ENCODE measurements around the gene TNFRSF18.

TNFRSF18 gene

GRCh38 chr1:1204425-1204920, 1.9 kb downstream of the TNFRSF18 start:
- H2BK5ac ChIP-seq (ENCODE audit: low read depth, low read length, poor library complexity), result no peak overlapping the region
- no peak overlapping the region for H3K4me2 ChIP-seq (ENCODE audit: low read length)
- H3K4ac ChIP-seq (ENCODE audit: low read depth, low read length), result no peak overlapping the region
- no peak for DNase-seq
- peaks cover 1% of the 10 kb centered on the region for H3K79me1 ChIP-seq (ENCODE audit: low read length)
- no peak overlapping the region for H3K18ac ChIP-seq (ENCODE audit: low read length)
- WGBS (ENCODE audit: extremely low coverage, insufficient coverage, insufficient read length), result no CpG with 5 or more reads among the region's 8 CpGs
- no peak overlapping the region for H3K4me3 ChIP-seq (ENCODE audit: low read depth, low read length)
- H3K27me3 ChIP-seq (ENCODE audit: insufficient read depth, low read length), result peaks cover 24% of the 10 kb centered on the region
- H3K9me3 ChIP-seq (ENCODE audit: insufficient read depth, low read depth, low read length), result peaks cover 2% of the 10 kb centered on the region
- peaks cover 0 to 3% of the 10 kb centered on the region in 2 experiments for H3K4me1 ChIP-seq (ENCODE audit: control insufficient read depth in 1 of 2, insufficient read depth in 2 of 2, low read length in 2 of 2)
- no peak overlapping the region for H3K23ac ChIP-seq (ENCODE audit: low read length)
- H3K9ac ChIP-seq (ENCODE audit: low read length), result no peak overlapping the region
- no peak overlapping the region for H4K8ac ChIP-seq (ENCODE audit: low read depth, low read length)
- H3K79me2 ChIP-seq (ENCODE audit: control insufficient read depth, insufficient read depth, low read length, poor library complexity), result no peaks in the 10 kb centered on the region
- H4K12ac ChIP-seq (ENCODE audit: low read depth, low read length), result no peak overlapping the region
- no peak overlapping the region for H2BK120ac ChIP-seq (ENCODE audit: insufficient read depth, low read length, poor library complexity)
- H4K91ac ChIP-seq (ENCODE audit: low read depth, low read length), result no peak overlapping the region
- H2AFZ ChIP-seq (ENCODE audit: insufficient read depth, low read length, poor library complexity), result no peak overlapping the region
- H3K14ac ChIP-seq (ENCODE audit: low read length), result no peak overlapping the region
- H3K36me3 ChIP-seq (ENCODE audit: control insufficient read depth in 1 of 2, insufficient read depth in 2 of 2, low read length in 2 of 2), result no peaks in the 10 kb centered on the region
- no peak overlapping the region for H2BK12ac ChIP-seq (ENCODE audit: low read length)
- no peak overlapping the region for H3K27ac ChIP-seq (ENCODE audit: low read depth, low read length)
- H2AK5ac ChIP-seq (ENCODE audit: low read length), result no peak overlapping the region

DNA sequence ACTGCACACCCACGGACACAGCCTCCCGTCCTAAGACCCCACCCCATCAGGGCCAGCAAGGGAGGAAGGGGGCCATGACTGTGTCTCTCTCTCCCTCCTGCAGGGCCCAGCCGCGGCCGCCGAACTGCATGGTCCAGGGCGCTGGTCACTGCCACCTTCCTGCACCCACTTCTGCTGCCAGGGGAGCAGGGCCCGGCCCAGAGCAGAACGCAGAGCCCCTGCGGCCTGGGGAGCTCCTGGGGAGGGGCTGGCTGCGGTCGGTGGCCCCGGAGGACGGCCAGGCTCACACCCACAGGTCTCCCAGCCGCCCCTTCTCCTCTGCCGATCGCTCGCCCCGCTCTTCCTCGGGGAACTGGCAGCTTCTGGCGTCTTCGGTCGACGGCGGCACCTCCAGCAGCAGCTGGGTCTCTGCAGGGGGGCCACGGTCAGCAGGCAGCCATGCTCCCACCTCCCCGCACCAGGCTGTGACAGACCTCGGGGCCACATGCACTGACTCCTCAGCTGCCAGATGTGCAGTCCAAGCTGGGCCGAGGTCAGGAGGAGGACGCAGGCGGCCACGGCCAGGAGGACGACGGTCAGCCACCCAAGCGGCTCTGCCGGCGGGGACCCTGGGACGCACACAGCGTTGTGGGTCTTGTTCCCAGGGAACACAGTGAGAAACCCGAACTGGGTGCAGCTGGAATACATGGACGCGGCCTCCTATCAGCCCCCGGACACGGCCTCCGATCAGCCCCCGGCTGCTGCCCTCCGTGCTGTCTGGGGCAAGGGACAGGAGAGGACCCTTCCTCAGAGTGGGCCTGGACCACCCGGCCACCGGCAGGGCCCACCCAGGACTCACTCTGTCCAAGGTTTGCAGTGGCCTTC, 2.6 kb downstream of the TNFRSF18 start:
- Histone ChIP-seq H4K12ac (ENCODE audit: low read depth, low read length) (no peak overlapping the region), H3K4ac (ENCODE audit: low read depth, low read length) (no peak overlapping the region), H3K9ac (ENCODE audit: low read length) (no peak overlapping the region), H2BK120ac (ENCODE audit: insufficient read depth, low read length, poor library complexity) (no peak overlapping the region), H2AFZ (ENCODE audit: insufficient read depth, low read length, poor library complexity) (no peak overlapping the region), H3K79me2 (ENCODE audit: control insufficient read depth, insufficient read depth, low read length, poor library complexity) (no peaks in the 10 kb centered on the region), H2BK5ac (ENCODE audit: low read depth, low read length, poor library complexity) (no peak overlapping the region), H4K8ac (ENCODE audit: low read depth, low read length) (no peak overlapping the region), H3K36me3 (ENCODE audit: control insufficient read depth in 1 of 2, insufficient read depth in 2 of 2, low read length in 2 of 2) (no peaks in the 10 kb centered on the region), H3K4me2 (ENCODE audit: low read length) (no peak overlapping the region), H2BK12ac (ENCODE audit: low read length) (no peak overlapping the region), H3K79me1 (ENCODE audit: low read length) (peaks cover 1% of the 10 kb centered on the region), H3K4me1 (ENCODE audit: control insufficient read depth in 1 of 2, insufficient read depth in 2 of 2, low read length in 2 of 2) (peaks cover 0 to 3% of the 10 kb centered on the region in 2 experiments), H3K14ac (ENCODE audit: low read length) (no peak overlapping the region), H4K91ac (ENCODE audit: low read depth, low read length) (no peak overlapping the region), H2AK5ac (ENCODE audit: low read length) (no peak overlapping the region), H3K27me3 (ENCODE audit: insufficient read depth, low read length) (peaks cover 24% of the 10 kb centered on the region), H3K4me3 (ENCODE audit: low read depth, low read length) (no peak overlapping the region), H3K9me3 (ENCODE audit: insufficient read depth, low read depth, low read length) (peaks cover 3% of the 10 kb centered on the region), H3K23ac (ENCODE audit: low read length) (no peak overlapping the region), H3K27ac (ENCODE audit: low read depth, low read length) (no peak overlapping the region), H3K18ac (ENCODE audit: low read length) (no peak overlapping the region)
- WGBS (ENCODE audit: extremely low coverage, insufficient coverage, insufficient read length), result no CpG with 5 or more reads among the region's 49 CpGs
- DNase-seq, result no peak

GRCh38 chr1:1202831-1203560, 3.4 kb downstream of the TNFRSF18 start:
- no peak overlapping the region for H3K4me3 ChIP-seq (ENCODE audit: low read depth, low read length)

DNA sequence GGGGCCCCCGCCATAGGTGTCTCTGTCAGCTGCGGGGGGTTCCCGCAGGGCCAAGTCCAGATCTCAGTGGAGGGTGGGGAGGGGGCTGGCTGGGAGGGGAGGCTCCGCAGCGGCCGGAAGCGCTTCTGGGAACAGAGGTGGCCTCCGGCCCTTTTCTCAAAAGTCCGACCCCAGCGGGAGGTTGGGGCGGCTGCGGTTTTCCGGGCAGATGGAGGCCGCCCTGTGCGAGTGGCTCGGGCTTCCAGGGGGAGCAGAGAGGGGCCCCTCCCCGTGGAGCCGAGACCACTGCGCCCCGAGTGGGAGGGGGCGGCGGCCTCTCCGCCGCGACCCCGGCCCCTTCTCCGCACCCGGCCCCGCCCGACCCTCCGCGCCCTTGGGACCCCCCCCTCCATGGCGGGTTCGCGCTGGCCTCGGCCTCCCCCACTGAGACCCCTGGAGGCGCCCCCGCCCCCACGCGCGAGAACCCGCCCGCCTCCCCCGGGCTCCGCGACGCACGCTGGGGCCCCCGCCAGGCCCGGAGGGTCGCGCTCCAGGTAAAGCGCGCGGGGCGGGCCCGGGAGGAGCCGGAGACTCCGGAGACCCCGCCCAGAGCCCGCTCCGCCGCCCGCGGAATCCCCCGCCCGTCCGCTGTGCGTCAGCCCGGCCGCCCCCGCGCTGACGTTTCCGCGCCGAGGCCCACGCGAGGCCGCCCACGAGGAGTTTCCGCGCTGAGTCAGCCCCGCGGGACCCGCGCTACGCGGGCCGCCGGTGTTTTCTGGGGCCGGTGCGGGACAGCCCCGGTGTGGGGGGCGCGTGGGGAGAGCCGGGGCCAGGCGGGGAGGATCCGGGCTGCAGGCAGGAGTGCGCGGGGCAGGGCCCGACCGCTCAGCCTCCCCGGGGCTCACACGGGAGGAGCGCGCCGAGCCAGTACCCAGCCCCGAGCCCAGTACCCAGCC, 5.2 kb downstream of the TNFRSF18 start:
- Histone ChIP-seq H3K79me2 (ENCODE audit: control insufficient read depth, insufficient read depth, low read length, poor library complexity) (no peaks in the 10 kb centered on the region), H3K9me3 (ENCODE audit: insufficient read depth, low read depth, low read length) (peaks cover 9% of the 10 kb centered on the region), H3K4me3 (ENCODE audit: low read depth, low read length) (peak overlapping the region; percentile 50), H4K8ac (ENCODE audit: low read depth, low read length) (peak overlapping the region; percentile 65), H3K27ac (ENCODE audit: low read depth, low read length) (no peak overlapping the region), H3K9ac (ENCODE audit: low read length) (no peak overlapping the region), H3K18ac (ENCODE audit: low read length) (no peak overlapping the region), H3K4me1 (ENCODE audit: control insufficient read depth in 1 of 2, insufficient read depth in 2 of 2, low read length in 2 of 2) (peaks cover 0 to 3% of the 10 kb centered on the region in 2 experiments), H3K79me1 (ENCODE audit: low read length) (peaks cover 1% of the 10 kb centered on the region), H4K12ac (ENCODE audit: low read depth, low read length) (no peak overlapping the region), H3K23ac (ENCODE audit: low read length) (no peak overlapping the region), H3K14ac (ENCODE audit: low read length) (no peak overlapping the region), H4K91ac (ENCODE audit: low read depth, low read length) (no peak overlapping the region), H3K27me3 (ENCODE audit: insufficient read depth, low read length) (peaks cover 22% of the 10 kb centered on the region), H2BK5ac (ENCODE audit: low read depth, low read length, poor library complexity) (no peak overlapping the region), H3K4ac (ENCODE audit: low read depth, low read length) (no peak overlapping the region), H3K4me2 (ENCODE audit: low read length) (peak overlapping the region; percentile 82), H2AK5ac (ENCODE audit: low read length) (no peak overlapping the region), H2BK120ac (ENCODE audit: insufficient read depth, low read length, poor library complexity) (no peak overlapping the region), H3K36me3 (ENCODE audit: control insufficient read depth in 1 of 2, insufficient read depth in 2 of 2, low read length in 2 of 2) (no peaks in the 10 kb centered on the region), H2BK12ac (ENCODE audit: low read length) (no peak overlapping the region), H2AFZ (ENCODE audit: insufficient read depth, low read length, poor library complexity) (peak overlapping the region; percentile 60)
- WGBS (ENCODE audit: extremely low coverage, insufficient coverage, insufficient read length), result no CpG with 5 or more reads among the region's 109 CpGs
- DNase-seq, result peak in 1 of 2 donors; percentile 44

More at GRCh38 chr1:1202831-1203560, 3.4 kb downstream of the TNFRSF18 start:
- no peak overlapping the region for H3K27ac ChIP-seq (ENCODE audit: low read depth, low read length)
- peaks cover 0 to 3% of the 10 kb centered on the region in 2 experiments for H3K4me1 ChIP-seq (ENCODE audit: control insufficient read depth in 1 of 2, insufficient read depth in 2 of 2, low read length in 2 of 2)
- H2BK120ac ChIP-seq (ENCODE audit: insufficient read depth, low read length, poor library complexity), result no peak overlapping the region
- no peak overlapping the region for H2BK5ac ChIP-seq (ENCODE audit: low read depth, low read length, poor library complexity)
- no peak overlapping the region for H2BK12ac ChIP-seq (ENCODE audit: low read length)
- no CpG with 5 or more reads among the region's 27 CpGs for WGBS (ENCODE audit: extremely low coverage, insufficient coverage, insufficient read length)
- H2AFZ ChIP-seq (ENCODE audit: insufficient read depth, low read length, poor library complexity), result no peak overlapping the region
- peaks cover 24% of the 10 kb centered on the region for H3K27me3 ChIP-seq (ENCODE audit: insufficient read depth, low read length)
- H3K9ac ChIP-seq (ENCODE audit: low read length), result no peak overlapping the region
- H2AK5ac ChIP-seq (ENCODE audit: low read length), result peak overlapping the region; percentile 35
- H3K79me1 ChIP-seq (ENCODE audit: low read length), result peaks cover 1% of the 10 kb centered on the region
- no peaks in the 10 kb centered on the region for H3K79me2 ChIP-seq (ENCODE audit: control insufficient read depth, insufficient read depth, low read length, poor library complexity)
- no peak for DNase-seq
- H3K18ac ChIP-seq (ENCODE audit: low read length), result no peak overlapping the region
- H3K4ac ChIP-seq (ENCODE audit: low read depth, low read length), result no peak overlapping the region
- no peak overlapping the region for H4K12ac ChIP-seq (ENCODE audit: low read depth, low read length)
- H4K91ac ChIP-seq (ENCODE audit: low read depth, low read length), result no peak overlapping the region
- no peak overlapping the region for H3K23ac ChIP-seq (ENCODE audit: low read length)
- H4K8ac ChIP-seq (ENCODE audit: low read depth, low read length), result no peak overlapping the region
- H3K9me3 ChIP-seq (ENCODE audit: insufficient read depth, low read depth, low read length), result peaks cover 6% of the 10 kb centered on the region
- H3K14ac ChIP-seq (ENCODE audit: low read length), result no peak overlapping the region
- no peaks in the 10 kb centered on the region for H3K36me3 ChIP-seq (ENCODE audit: control insufficient read depth in 1 of 2, insufficient read depth in 2 of 2, low read length in 2 of 2)
- H3K4me2 ChIP-seq (ENCODE audit: low read length), result no peak overlapping the region
